CD8-positive, alpha-beta memory T cell (primary cell): Measurements from ENCODE around the gene P2RY13. TPM values are rescaled to one million over a fixed set of nuclear protein-coding genes. Genes with fewer than 3 reads are reported as not detected.

Experiments
- CTCF ChIA-PET: fragments of 350-600 bp; sonication (Branson Sonifier 250); formaldehyde crosslinking; loops from one replicate; lab custom pipeline; 2021; ENCODE audit warnings: antibody characterized with exemption; lab: Charles Lee
- POLR2A ChIA-PET: fragments of 350-600 bp; sonication (Branson Sonifier 250); formaldehyde crosslinking; loops from one replicate; lab custom pipeline; 2021; ENCODE audit warnings: antibody characterized with exemption; lab: Charles Lee
- DNase-seq, 5 donors: peaks; one replicate each; pipeline versions ENCODE4 v3.0.0 to v3.0.0-alpha.2; 2020 to 2022; ENCODE audit warnings: mixed read lengths in 1 of 5
- H3K27ac ChIP-seq: one replicate; pipeline ENCODE4 v1.7.0; 2013; ENCODE audit warnings: low read depth, mild to moderate bottlenecking, low read length, moderate library complexity
- H3K27me3 ChIP-seq: 2 replicates; pipeline ENCODE4 v1.7.0; 2013; ENCODE audit warnings: low read length, mild to moderate bottlenecking; ENCODE audit not compliant: insufficient read depth, poor library complexity, severe bottlenecking
- H3K36me3 ChIP-seq: 2 replicates; pipeline ENCODE4 v1.7.0; 2013; ENCODE audit warnings: mild to moderate bottlenecking, low read length, moderate library complexity; ENCODE audit not compliant: insufficient read depth
- H3K4me1 ChIP-seq: 2 replicates; pipeline ENCODE4 v1.7.0; 2013; ENCODE audit warnings: mild to moderate bottlenecking, low read length, moderate library complexity; ENCODE audit not compliant: insufficient read depth
- H3K4me3 ChIP-seq: 2 replicates; pipeline ENCODE4 v1.7.0; 2013; ENCODE audit warnings: mild to moderate bottlenecking, low read length
- H3K9me3 ChIP-seq: 2 replicates; pipeline ENCODE4 v1.7.0; 2013; ENCODE audit warnings: mild to moderate bottlenecking, low read length
- H3K27ac Mint-ChIP-seq, 8 donors: one replicate each; pipeline ENCODE4 v1.8.0; 2020 to 2021; ENCODE audit warnings: mixed read lengths in 8 of 8, mild to moderate bottlenecking in 6 of 8, inconsistent platforms in 3 of 8, moderate library complexity in 3 of 8
- H3K27me3 Mint-ChIP-seq, 2 donors: one replicate each; pipeline ENCODE4 v1.8.0; 2020 to 2021; ENCODE audit warnings: mixed read lengths in 2 of 2, mild to moderate bottlenecking in 1 of 2, moderate library complexity in 1 of 2
- H3K36me3 Mint-ChIP-seq, 3 donors: one replicate each; pipeline ENCODE4 v1.8.0; 2020 to 2021; ENCODE audit warnings: mixed read lengths in 3 of 3, inconsistent platforms in 1 of 3, mild to moderate bottlenecking in 1 of 3
- H3K4me1 Mint-ChIP-seq, 3 donors: one replicate each; pipeline ENCODE4 v1.8.0; 2020 to 2021; ENCODE audit warnings: mixed read lengths in 3 of 3, inconsistent platforms in 1 of 3, mild to moderate bottlenecking in 1 of 3
- H3K4me3 Mint-ChIP-seq, 7 donors: one replicate each; pipeline ENCODE4 v1.8.0; 2020 to 2021; ENCODE audit warnings: mixed read lengths in 7 of 7, mild to moderate bottlenecking in 6 of 7, moderate library complexity in 4 of 7, inconsistent platforms in 2 of 7
- H3K9me3 Mint-ChIP-seq, 5 donors: one replicate each; pipeline ENCODE4 v1.8.0; 2020 to 2022; ENCODE audit warnings: mixed read lengths in 5 of 5, mild to moderate bottlenecking in 3 of 5, moderate library complexity in 2 of 5, inconsistent platforms in 1 of 5
- polyA plus RNA-seq: library from polyadenylated mRNA; unstranded; fragments of 300-500 nt; fragmentation: Illumina TruSeq; gene quantifications from one replicate; pipeline ENCODE4 v1.2.3, GENCODE V29; 2021
- total RNA-seq, 2 experiments: library from RNA; stranded (reverse); gene quantifications; one replicate each; pipeline ENCODE4 v1.2.3, GENCODE V29; 2021

P2RY13 gene
- total and polyA plus RNA-seq, 3 experiments from 2014 or later: not detected

DNA sequence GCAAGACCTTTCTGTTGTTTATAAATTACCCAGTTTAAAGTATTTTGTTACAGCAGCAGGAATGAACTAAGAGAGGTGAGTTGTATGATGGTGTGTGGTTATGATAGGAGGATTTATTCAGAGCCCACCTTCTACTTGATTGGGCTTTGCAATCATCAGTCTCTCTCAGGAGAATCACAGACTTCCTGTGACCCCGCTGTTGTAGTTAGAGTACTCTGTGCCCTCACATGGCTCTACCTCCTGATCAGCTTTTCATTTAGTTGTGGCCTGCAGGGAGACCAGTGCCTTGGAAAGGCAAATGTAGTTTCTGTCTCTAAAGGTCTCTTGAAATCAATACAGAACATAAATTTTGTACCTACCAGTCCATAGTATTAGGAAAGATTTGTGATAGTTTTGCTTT lies 43.4 kb downstream of the P2RY13 start:
- DNase-seq: no peak
- Mint-ChIP-seq H3K9me3 (no peaks in the 10 kb centered on the region), H3K27ac (peak overlapping the region in 1 of 8 donors; percentile 33), H3K36me3 (no peaks in the 10 kb centered on the region), H3K4me3 (no peak overlapping the region), H3K27me3 (no peaks in the 10 kb centered on the region), H3K4me1 (peaks cover 4 to 18% (median 15%) of the 10 kb centered on the region in 3 donors)
- Histone ChIP-seq H3K27ac (no peak overlapping the region), H3K36me3 (no peaks in the 10 kb centered on the region), H3K4me3 (no peak overlapping the region), H3K4me1 (no peaks in the 10 kb centered on the region), H3K9me3 (no peaks in the 10 kb centered on the region), H3K27me3 (no peaks in the 10 kb centered on the region)
- ChIA-PET POLR2A (interaction anchor here (0.5 kb wide), 1 partner anchor 55 kb away, joined by 10 read pairs; no protein-coding TSS in a partner anchor), CTCF (interaction anchor here (1.4 to 4.6 kb wide), 3 partner anchors 59 to 129 kb away, joined by 4 to 30 read pairs (median 6); no protein-coding TSS in a partner anchor)

- Histone ChIP-seq H3K4me1 (peaks cover 1% of the 10 kb centered on the region), H3K27ac (no peak overlapping the region), H3K9me3 (no peaks in the 10 kb centered on the region), H3K27me3 (no peaks in the 10 kb centered on the region), H3K4me3 (no peak overlapping the region), H3K36me3 (no peaks in the 10 kb centered on the region)
- Mint-ChIP-seq H3K4me1 (peaks cover 4 to 22% (median 17%) of the 10 kb centered on the region in 3 donors), H3K4me3 (no peak overlapping the region), H3K27ac (peak overlapping the region in 7 of 8 donors; percentile 35 to 66 (median 52)), H3K36me3 (no peaks in the 10 kb centered on the region), H3K9me3 (no peaks in the 10 kb centered on the region), H3K27me3 (no peaks in the 10 kb centered on the region)
- ChIA-PET POLR2A (no interaction called here), CTCF (interaction anchor here (0.9 to 4.6 kb wide), 5 partner anchors 15 to 116 kb away, joined by 3 to 30 read pairs (median 6); no protein-coding TSS in a partner anchor)
- DNase-seq: no peak
Observed at GRCh38 chr3:151283907-151284461, 45.4 kb downstream of the P2RY13 start.

DNA sequence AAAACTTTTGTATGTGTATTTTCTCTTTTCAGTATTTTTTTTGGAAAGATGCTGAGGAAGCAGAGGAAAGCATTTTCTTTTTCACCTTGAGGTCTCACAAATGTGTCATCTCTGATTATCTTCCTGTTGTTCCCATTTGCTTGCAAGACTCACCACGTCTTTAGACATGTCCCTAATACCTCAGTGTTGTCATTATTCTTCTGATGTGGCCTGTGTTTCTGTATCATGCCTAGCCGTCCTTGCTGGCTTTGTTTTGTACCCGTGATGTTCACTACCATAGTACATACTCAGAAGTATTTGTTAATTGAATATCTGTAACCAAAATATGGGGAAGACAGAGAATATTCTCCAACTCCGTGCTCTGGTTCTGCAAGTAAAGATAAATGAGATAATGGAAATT lies 46.0 kb downstream of the P2RY13 start:
- H3K9me3 Mint-ChIP-seq: no peaks in the 10 kb centered on the region
- CTCF ChIA-PET: interaction anchor here (1.0 to 7.0 kb wide), 9 partner anchors 15 to 121 kb away, joined by 5 to 99 read pairs (median 9); no protein-coding TSS in a partner anchor

GRCh38 chr3:151282921-151283320 lies 46.4 kb downstream of the P2RY13 start:
- Histone ChIP-seq H3K27me3 (no peaks in the 10 kb centered on the region), H3K27ac (no peak overlapping the region), H3K36me3 (no peaks in the 10 kb centered on the region), H3K9me3 (no peaks in the 10 kb centered on the region), H3K4me1 (peaks cover 12% of the 10 kb centered on the region), H3K4me3 (no peak overlapping the region)
- Mint-ChIP-seq H3K36me3 (no peaks in the 10 kb centered on the region), H3K27ac (peak overlapping the region in 4 of 8 donors; percentile 20 to 75 (median 63)), H3K4me3 (peak overlapping the region in 1 of 7 donors; percentile 22), H3K27me3 (no peaks in the 10 kb centered on the region), H3K4me1 (peaks cover 13 to 33% (median 27%) of the 10 kb centered on the region in 3 donors), H3K9me3 (no peaks in the 10 kb centered on the region)
- peak in 2 of 5 donors; percentile 57 to 63 for DNase-seq
- POLR2A ChIA-PET: no interaction called here
- CTCF ChIA-PET: interaction anchor here (0.6 to 7.0 kb wide), 16 partner anchors 10 to 129 kb away, joined by 3 to 99 read pairs (median 4); partner anchors contain the start of gene GPR171

More for the DNA sequence above, 46.0 kb downstream of the P2RY13 start:
- no peaks in the 10 kb centered on the region for H3K36me3 Mint-ChIP-seq
- peak in 1 of 5 donors; percentile 9 for DNase-seq
- peak overlapping the region in 5 of 8 donors; percentile 20 to 75 (median 64) for H3K27ac Mint-ChIP-seq
- Histone ChIP-seq H3K4me3 (no peak overlapping the region), H3K27me3 (no peaks in the 10 kb centered on the region), H3K9me3 (no peaks in the 10 kb centered on the region), H3K36me3 (no peaks in the 10 kb centered on the region), H3K4me1 (peaks cover 7% of the 10 kb centered on the region), H3K27ac (no peak overlapping the region)
- H3K4me1 Mint-ChIP-seq: peaks cover 10 to 28% (median 23%) of the 10 kb centered on the region in 3 donors
- H3K4me3 Mint-ChIP-seq: peak overlapping the region in 1 of 7 donors; percentile 22
- no peaks in the 10 kb centered on the region for H3K27me3 Mint-ChIP-seq
- POLR2A ChIA-PET: no interaction called here

DNA sequence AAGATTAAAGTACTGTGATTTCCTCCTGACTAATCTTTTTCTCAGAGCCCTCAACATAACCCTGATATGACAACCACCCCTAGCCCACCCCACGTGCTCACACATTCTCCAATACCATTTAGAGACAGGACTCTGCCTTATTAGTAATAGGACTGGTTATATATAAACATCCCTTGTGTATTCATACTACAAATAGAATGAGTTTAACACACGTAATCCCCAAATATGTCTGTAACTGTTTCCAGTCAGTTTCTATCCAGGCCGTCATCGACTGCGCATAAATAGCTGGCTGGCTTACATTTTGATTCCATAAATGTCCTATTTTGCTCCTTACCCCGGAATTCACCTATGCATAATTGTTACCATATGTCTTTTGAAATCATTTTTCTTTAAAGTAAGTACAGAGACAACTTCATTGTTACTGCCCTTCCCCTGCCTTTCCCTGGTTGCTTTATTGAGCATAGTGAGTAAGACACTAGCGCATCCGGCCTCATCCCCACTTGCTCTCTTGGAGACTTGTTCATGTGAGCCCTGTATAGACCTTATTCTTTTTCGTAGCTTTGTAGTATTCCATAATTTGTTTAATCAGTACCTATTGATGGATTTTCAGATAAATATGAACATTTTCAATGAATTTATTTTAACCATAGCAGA lies 47.6 kb downstream of the P2RY13 start:
- ChIA-PET POLR2A (interaction anchor here (0.6 kb wide), 1 partner anchor 20 kb away, joined by 9 read pairs; no protein-coding TSS in a partner anchor), CTCF (interaction anchor here (0.7 to 7.0 kb wide), 14 partner anchors 15 to 128 kb away, joined by 3 to 99 read pairs (median 4); partner anchors contain the start of gene GPR171)
- DNase-seq: no peak
- H3K4me3 Mint-ChIP-seq: no peak overlapping the region
- peak overlapping the region in 1 of 8 donors; percentile 58 for H3K27ac Mint-ChIP-seq
- no peaks in the 10 kb centered on the region for H3K27me3 Mint-ChIP-seq
- Histone ChIP-seq H3K4me3 (no peak overlapping the region), H3K27me3 (no peaks in the 10 kb centered on the region), H3K4me1 (peaks cover 17% of the 10 kb centered on the region), H3K9me3 (no peaks in the 10 kb centered on the region), H3K27ac (no peak overlapping the region), H3K36me3 (no peaks in the 10 kb centered on the region)
- no peaks in the 10 kb centered on the region for H3K9me3 Mint-ChIP-seq
- peaks cover 21 to 38% (median 36%) of the 10 kb centered on the region in 3 donors for H3K4me1 Mint-ChIP-seq
- no peaks in the 10 kb centered on the region for H3K36me3 Mint-ChIP-seq

DNA sequence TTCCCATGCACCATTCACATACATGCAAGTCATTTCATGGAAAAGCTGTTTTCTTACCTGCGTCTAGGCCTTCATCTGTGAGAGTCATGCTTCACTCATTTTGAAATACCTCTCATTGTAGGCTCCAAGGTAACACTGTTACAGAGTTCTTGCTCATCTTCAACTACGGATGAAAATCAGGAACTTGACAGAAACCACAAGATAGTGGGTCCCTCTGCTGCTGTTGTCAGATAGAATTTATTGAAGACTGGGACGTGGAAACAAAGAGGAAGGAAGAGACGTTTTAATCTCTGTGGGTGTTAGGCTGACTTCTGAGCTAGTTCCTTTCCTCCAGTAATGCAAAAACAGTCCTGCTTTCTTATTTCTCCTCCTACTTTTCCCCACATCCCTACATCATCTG lies 51.1 kb downstream of the P2RY13 start, which contains the start of gene P2RY14:
P2RY14 (minus strand) TSS at position 313 of the 400 bp plus-strand sequence. CDS start 64,226 bp downstream, outside the sequence.
- Mint-ChIP-seq H3K4me1 (peaks cover 41 to 53% (median 50%) of the 10 kb centered on the region in 3 donors), H3K4me3 (peak within 1 kb of the TSS; percentile 15 to 89 (median 61)), H3K27ac (peak within 1 kb of the TSS; percentile 9 to 99 (median 92)), H3K27me3 (no peaks in the 10 kb centered on the region), H3K9me3 (no peaks in the 10 kb centered on the region), H3K36me3 (no peaks in the 10 kb centered on the region)
- CTCF ChIA-PET: interaction anchor here (0.8 to 7.0 kb wide), 6 partner anchors 51 to 126 kb away, joined by 3 to 99 read pairs (median 4); no protein-coding TSS in a partner anchor
- no peak for DNase-seq
- H3K4me1 ChIP-seq: peaks cover 35% of the 10 kb centered on the region
- H3K4me3 ChIP-seq: no peak within 1 kb of the TSS
- no peak within 1 kb of the TSS for H3K27ac ChIP-seq
- H3K36me3 ChIP-seq: no peaks in the 10 kb centered on the region
- POLR2A ChIA-PET: no interaction called here
- H3K9me3 ChIP-seq: no peaks in the 10 kb centered on the region
- no peaks in the 10 kb centered on the region for H3K27me3 ChIP-seq

- Histone ChIP-seq H3K4me3 (no peak overlapping the region), H3K27me3 (no peaks in the 10 kb centered on the region), H3K4me1 (peaks cover 35% of the 10 kb centered on the region), H3K36me3 (no peaks in the 10 kb centered on the region), H3K9me3 (no peaks in the 10 kb centered on the region), H3K27ac (no peak overlapping the region)
- Mint-ChIP-seq H3K4me3 (peak overlapping the region; percentile 55 to 91 (median 81)), H3K27me3 (no peaks in the 10 kb centered on the region), H3K4me1 (peaks cover 45 to 49% (median 48%) of the 10 kb centered on the region in 3 donors), H3K9me3 (no peaks in the 10 kb centered on the region), H3K27ac (peak overlapping the region; percentile 59 to 99 (median 94)), H3K36me3 (no peaks in the 10 kb centered on the region)
- CTCF ChIA-PET: interaction anchor here (1.1 to 7.0 kb wide), 4 partner anchors 17 to 108 kb away, joined by 4 to 99 read pairs (median 10); no protein-coding TSS in a partner anchor
- POLR2A ChIA-PET: interaction anchor here (0.8 kb wide), 1 partner anchor 65 kb away, joined by 6 read pairs; no protein-coding TSS in a partner anchor
- DNase-seq: peak; percentile 7 to 56 (median 33)
Observed at GRCh38 chr3:151276687-151277042, 52.7 kb downstream of the P2RY13 start.
